HFF-Myc (cell line): Measurements from ENCODE around the gene CIB4.

Experiments used
- DNase-seq: peaks from one replicate; pipeline ENCODE4 v3.0.0-alpha.2; 2011; ENCODE audit warnings: low read depth; ENCODE audit errors: extremely low read depth
- H3K4me3 ChIP-seq: replicated peaks from 2 replicates; pipeline ENCODE4 v1.5.1; 2011; ENCODE audit warnings: low read depth, mild to moderate bottlenecking, control low read depth, low read length
- TF ChIP-seq, protein P1 (sequence below): IDR thresholded peaks from 2 replicates; pipeline ENCODE4 v1.5.1; 2012; ENCODE audit warnings: mild to moderate bottlenecking, low read depth, low read length, control low read depth; ENCODE audit errors: missing control alignments

The CIB4 gene

DNA sequence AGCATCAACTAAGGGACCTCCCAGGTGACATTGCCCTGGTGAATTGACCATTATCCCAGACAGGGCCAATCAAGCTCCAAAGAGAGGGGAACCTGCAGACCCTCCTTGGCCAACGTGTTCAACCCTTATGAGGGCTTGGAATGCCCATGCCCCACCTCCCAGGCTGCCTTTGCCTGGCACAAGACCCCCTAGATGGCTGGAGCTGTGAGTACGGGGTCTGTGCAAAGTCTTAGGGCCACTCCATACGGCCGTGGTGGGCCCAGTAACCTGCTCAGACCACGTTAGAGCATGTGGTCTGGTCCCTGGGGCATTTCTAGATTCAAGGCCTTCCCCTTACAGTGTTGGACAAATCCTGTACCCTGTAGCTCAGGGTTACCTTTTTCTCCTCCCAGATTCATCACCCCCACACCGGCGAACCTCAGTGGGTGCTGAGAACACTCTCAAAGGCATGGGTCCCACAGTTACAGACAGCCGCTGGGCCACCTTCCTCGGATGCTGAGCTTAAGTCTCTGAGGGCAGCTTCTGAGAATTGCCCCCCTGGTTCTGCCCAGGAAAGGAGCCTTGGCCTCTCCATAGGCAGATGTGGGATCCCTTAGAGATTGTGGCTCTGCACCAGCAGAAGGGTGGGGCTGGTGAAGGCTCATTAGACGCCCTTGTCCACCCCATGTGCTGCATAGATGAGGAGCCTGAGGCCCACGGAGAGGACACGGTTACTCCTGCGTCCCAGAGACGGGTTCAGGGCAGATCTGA, 33.0 kb upstream of the CIB4 start:
- TF ChIP-seq, protein P1, sequence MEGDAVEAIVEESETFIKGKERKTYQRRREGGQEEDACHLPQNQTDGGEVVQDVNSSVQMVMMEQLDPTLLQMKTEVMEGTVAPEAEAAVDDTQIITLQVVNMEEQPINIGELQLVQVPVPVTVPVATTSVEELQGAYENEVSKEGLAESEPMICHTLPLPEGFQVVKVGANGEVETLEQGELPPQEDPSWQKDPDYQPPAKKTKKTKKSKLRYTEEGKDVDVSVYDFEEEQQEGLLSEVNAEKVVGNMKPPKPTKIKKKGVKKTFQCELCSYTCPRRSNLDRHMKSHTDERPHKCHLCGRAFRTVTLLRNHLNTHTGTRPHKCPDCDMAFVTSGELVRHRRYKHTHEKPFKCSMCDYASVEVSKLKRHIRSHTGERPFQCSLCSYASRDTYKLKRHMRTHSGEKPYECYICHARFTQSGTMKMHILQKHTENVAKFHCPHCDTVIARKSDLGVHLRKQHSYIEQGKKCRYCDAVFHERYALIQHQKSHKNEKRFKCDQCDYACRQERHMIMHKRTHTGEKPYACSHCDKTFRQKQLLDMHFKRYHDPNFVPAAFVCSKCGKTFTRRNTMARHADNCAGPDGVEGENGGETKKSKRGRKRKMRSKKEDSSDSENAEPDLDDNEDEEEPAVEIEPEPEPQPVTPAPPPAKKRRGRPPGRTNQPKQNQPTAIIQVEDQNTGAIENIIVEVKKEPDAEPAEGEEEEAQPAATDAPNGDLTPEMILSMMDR: no peak
- no peak for DNase-seq
- H3K4me3 ChIP-seq: no peak overlapping the region

DNA sequence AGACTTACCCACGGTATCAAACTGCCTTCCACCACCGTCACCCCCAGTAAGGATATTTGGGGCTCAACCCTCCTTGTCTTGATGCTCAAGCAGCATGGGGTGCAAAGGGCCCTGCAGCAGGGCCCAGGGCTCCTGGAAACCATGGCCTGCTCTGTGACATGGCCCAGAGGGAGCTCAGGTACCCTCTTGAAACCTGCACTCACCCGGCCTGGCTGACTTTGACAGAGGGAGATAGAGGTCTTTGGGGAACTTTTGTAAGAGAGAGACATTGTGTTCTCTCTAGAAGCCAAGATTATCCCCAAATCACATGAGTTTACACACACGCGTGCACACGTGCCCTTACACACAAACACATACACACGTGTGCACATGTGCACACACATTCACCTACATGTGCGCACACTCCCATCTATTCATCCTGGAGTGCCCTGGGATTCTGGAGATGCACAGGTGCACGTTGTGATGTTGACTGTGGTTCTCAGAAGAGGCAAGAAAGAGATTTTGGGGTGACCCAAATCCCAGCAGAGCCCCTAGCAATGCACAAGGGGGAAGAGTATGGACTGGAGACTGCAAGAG, 31.7 kb upstream of the CIB4 start:
- no peak overlapping the region for H3K4me3 ChIP-seq
- no peak for DNase-seq
- TF ChIP-seq, protein P1: no peak

DNA sequence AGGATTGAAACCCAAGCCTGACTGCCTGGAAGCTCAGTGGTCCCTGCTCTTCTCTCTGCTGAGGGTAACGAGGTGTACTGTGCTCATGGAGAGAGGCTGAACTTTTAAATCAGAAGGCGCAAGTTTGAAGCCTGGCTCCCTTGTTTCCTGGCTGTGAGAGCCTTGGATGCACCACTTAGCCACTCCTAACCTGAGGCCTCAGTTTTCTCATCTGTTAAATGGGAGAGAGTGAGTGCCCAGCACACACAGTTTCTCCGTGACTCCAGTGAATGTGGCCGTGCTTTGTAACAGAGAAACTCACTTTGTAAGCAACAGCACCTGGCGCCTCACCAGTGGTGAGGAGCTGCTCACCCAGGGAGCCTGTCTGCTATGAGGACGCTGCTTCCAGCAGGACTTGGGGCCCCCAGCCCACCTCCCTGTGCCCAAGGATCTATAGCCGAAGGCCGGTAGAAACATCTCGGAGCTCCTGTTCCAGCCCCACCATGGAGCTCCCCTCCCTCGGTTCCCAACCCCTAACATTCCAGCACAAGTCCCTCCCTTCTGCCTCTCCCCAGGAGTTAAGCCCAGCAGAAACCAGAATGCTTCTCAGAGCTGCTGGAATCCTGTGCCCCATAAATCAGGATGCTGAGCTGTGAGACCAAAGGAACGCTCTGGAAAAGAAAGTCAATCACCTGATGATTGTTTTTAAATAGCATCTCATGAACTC, 31.1 kb upstream of the CIB4 start:
- TF ChIP-seq, protein P1: no peak
- DNase-seq: no peak
- H3K4me3 ChIP-seq: no peak overlapping the region

DNA sequence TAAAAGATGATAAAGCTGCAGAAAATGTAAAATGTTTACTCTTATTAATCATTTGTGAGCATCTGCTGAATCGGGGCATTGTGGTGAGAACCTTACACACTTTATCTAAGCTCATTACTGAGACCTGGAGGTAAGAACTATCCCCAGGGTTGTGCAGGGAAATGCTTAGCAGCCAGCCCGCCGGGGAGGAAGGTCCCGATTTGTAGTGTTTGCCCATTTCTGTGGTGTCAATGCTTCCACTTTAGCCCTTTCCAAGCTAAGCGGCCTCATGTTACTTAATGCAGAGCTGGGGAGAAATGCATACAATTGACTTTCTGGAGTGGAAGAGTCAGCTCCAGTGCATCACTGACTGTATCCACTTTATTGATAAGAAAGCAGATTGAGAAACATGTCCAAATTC, 30.5 kb upstream of the CIB4 start:
- TF ChIP-seq, protein P1: no peak
- no peak overlapping the region for H3K4me3 ChIP-seq
- DNase-seq: no peak

DNA sequence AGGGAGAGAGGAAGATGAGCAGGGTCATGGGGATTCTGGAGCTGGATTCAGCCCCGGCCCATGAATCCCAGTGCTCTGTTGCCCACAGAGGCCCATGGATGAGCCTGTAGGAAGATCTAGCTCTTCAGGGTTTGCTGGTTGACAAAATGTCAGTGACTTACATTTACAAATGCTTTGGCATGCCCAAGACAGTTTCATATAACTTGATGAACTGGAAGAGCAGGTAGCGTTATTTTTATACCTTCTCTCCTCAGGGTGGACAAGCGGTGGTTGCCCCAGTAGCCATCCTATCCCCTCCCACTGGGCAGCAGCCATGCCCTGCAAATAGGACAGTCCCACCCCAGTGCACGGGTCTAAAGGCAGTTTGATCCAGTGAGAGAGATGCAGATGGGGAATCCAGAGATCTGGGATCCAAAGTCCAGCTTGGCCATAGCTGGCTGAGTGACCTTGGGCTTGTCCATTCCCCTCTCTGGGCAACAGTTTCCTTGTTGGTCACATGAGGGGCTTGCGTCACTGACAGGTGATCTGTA, 29.8 kb upstream of the CIB4 start:
- no peak for DNase-seq

DNA sequence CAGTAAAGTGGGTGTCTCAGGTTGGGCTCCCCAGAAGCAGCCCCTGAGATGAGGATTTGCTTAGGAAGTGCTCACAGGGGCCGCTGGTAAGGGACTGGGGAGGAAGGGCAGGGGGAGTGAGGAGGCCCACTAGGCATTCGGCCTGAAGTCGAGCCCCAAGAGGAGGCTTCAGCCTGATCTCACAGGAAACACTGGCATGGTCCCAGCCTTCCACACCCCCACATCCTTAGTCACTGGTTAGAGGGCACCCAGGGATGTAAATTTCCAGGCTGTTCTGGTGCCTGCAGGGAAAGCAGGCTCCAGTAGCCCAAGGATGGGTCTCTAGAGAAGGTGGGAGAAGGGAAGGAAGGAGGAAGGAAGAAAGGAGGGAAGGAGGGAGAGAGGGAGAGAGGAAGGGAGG, 29.0 kb upstream of the CIB4 start:
- H3K4me3 ChIP-seq: no peak overlapping the region
- DNase-seq: no peak
- TF ChIP-seq, protein P1: no peak

More for the DNA sequence above, 29.8 kb upstream of the CIB4 start:
- TF ChIP-seq, protein P1: no peak
- no peak overlapping the region for H3K4me3 ChIP-seq
